ENCODE data around the gene C22orf23.

Gene C22orf23

DNA sequence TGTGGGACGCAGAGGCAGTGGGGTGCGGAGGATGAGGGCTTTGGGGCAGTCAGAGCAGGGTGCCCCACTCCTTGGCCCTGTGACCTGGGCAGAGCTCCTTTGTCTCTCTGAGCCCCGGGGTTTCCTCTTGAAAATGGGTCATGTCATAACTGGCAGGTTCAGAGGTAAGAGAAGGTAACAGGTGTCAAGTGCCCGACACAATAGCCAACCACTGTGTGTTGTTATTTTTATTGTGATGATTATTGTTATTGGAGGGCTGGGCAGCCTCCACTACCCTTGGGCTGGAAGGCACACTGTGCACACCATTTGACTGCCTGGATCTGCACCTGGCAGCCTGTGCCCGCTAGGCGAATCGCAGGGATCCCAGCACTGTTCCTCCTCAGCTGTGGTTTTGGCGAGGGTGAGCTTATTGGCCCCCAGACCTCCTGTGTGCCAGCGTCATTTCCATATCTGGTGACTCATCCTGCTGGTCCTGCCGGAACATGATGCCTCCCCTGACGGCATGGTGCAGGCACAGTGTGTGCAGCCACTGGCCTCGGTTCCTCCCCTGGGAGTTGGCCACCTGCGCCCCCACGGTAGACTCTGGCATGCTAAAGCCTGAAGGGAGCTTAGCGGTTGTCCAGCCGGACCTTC is 46.4 kb upstream of the C22orf23 start (continued):
- TF ChIP-seq MZF1 (tag by site-specific recombination; IDR thresholded peaks at IDR 0.05; ENCODE audit: borderline replicate concordance) (no peak), ZNF23 (tag by site-specific recombination; IDR thresholded peaks at IDR 0.05; ENCODE audit: borderline replicate concordance) (no peak), ZNF776 (tag by site-specific recombination; IDR thresholded peaks at IDR 0.05; ENCODE audit: borderline replicate concordance) (no peak), OVOL3 (tag by site-specific recombination; IDR thresholded peaks at IDR 0.05) (no peak), KLF16 (tag by site-specific recombination; IDR thresholded peaks at IDR 0.05) (no peak), ZNF658 (tag by site-specific recombination; IDR thresholded peaks at IDR 0.05) (no peak), ZNF510 (tag by site-specific recombination; IDR thresholded peaks at IDR 0.05; ENCODE audit: insufficient replicate concordance) (no peak), ZNF423 (tag by site-specific recombination; IDR thresholded peaks at IDR 0.05) (no peak), ZNF248 (tag by site-specific recombination; IDR thresholded peaks at IDR 0.05) (no peak), ZFP37 (tag by site-specific recombination; IDR thresholded peaks at IDR 0.05) (no peak), ZBTB21 (tag by site-specific recombination; IDR thresholded peaks at IDR 0.05) (peak; percentile 78), SALL2 (tag by site-specific recombination; IDR thresholded peaks at IDR 0.05; ENCODE audit: borderline replicate concordance) (no peak)
- TF ChIP-seq, protein P1, sequence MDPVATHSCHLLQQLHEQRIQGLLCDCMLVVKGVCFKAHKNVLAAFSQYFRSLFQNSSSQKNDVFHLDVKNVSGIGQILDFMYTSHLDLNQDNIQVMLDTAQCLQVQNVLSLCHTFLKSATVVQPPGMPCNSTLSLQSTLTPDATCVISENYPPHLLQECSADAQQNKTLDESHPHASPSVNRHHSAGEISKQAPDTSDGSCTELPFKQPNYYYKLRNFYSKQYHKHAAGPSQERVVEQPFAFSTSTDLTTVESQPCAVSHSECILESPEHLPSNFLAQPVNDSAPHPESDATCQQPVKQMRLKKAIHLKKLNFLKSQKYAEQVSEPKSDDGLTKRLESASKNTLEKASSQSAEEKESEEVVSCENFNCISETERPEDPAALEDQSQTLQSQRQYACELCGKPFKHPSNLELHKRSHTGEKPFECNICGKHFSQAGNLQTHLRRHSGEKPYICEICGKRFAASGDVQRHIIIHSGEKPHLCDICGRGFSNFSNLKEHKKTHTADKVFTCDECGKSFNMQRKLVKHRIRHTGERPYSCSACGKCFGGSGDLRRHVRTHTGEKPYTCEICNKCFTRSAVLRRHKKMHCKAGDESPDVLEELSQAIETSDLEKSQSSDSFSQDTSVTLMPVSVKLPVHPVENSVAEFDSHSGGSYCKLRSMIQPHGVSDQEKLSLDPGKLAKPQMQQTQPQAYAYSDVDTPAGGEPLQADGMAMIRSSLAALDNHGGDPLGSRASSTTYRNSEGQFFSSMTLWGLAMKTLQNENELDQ (tag by site-specific recombination; IDR thresholded peaks at IDR 0.05; ENCODE audit: low read depth) = no peak
- TF ChIP-seq, protein P2, sequence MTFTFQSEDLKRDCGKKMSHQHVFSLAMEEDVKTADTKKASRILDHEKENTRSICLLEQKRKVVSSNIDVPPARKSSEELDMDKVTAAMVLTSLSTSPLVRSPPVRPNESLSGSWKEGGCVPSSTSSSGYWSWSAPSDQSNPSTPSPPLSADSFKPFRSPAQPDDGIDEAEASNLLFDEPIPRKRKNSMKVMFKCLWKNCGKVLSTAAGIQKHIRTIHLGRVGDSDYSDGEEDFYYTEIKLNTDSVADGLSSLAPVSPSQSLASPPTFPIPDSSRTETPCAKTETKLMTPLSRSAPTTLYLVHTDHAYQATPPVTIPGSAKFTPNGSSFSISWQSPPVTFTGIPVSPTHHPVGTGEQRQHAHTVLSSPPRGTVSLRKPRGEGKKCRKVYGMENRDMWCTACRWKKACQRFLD (tag by site-specific recombination; IDR thresholded peaks at IDR 0.05) = no peak
- TF ChIP-seq, protein P3, sequence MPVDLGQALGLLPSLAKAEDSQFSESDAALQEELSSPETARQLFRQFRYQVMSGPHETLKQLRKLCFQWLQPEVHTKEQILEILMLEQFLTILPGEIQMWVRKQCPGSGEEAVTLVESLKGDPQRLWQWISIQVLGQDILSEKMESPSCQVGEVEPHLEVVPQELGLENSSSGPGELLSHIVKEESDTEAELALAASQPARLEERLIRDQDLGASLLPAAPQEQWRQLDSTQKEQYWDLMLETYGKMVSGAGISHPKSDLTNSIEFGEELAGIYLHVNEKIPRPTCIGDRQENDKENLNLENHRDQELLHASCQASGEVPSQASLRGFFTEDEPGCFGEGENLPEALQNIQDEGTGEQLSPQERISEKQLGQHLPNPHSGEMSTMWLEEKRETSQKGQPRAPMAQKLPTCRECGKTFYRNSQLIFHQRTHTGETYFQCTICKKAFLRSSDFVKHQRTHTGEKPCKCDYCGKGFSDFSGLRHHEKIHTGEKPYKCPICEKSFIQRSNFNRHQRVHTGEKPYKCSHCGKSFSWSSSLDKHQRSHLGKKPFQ (tag by site-specific recombination; IDR thresholded peaks at IDR 0.05) = no peak
- TF ChIP-seq, protein P4, sequence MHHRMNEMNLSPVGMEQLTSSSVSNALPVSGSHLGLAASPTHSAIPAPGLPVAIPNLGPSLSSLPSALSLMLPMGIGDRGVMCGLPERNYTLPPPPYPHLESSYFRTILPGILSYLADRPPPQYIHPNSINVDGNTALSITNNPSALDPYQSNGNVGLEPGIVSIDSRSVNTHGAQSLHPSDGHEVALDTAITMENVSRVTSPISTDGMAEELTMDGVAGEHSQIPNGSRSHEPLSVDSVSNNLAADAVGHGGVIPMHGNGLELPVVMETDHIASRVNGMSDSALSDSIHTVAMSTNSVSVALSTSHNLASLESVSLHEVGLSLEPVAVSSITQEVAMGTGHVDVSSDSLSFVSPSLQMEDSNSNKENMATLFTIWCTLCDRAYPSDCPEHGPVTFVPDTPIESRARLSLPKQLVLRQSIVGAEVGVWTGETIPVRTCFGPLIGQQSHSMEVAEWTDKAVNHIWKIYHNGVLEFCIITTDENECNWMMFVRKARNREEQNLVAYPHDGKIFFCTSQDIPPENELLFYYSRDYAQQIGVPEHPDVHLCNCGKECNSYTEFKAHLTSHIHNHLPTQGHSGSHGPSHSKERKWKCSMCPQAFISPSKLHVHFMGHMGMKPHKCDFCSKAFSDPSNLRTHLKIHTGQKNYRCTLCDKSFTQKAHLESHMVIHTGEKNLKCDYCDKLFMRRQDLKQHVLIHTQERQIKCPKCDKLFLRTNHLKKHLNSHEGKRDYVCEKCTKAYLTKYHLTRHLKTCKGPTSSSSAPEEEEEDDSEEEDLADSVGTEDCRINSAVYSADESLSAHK (tag by site-specific recombination; IDR thresholded peaks at IDR 0.05) = no peak
- TF ChIP-seq, protein P5, sequence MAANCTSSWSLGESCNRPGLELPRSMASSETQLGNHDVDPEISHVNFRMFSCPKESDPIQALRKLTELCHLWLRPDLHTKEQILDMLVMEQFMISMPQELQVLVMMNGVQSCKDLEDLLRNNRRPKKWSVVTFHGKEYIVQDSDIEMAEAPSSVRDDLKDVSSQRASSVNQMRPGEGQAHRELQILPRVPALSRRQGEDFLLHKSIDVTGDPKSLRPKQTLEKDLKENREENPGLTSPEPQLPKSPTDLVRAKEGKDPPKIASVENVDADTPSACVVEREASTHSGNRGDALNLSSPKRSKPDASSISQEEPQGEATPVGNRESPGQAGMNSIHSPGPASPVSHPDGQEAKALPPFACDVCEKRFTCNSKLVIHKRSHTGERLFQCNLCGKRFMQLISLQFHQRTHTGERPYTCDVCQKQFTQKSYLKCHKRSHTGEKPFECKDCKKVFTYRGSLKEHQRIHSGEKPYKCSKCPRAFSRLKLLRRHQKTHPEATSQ (tag by site-specific recombination; IDR thresholded peaks at IDR 0.05) = no peak
- TF ChIP-seq, protein P6, sequence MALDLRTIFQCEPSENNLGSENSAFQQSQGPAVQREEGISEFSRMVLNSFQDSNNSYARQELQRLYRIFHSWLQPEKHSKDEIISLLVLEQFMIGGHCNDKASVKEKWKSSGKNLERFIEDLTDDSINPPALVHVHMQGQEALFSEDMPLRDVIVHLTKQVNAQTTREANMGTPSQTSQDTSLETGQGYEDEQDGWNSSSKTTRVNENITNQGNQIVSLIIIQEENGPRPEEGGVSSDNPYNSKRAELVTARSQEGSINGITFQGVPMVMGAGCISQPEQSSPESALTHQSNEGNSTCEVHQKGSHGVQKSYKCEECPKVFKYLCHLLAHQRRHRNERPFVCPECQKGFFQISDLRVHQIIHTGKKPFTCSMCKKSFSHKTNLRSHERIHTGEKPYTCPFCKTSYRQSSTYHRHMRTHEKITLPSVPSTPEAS (tag by site-specific recombination; IDR thresholded peaks at IDR 0.05) = peak; percentile 69
- TF ChIP-seq, protein P7, sequence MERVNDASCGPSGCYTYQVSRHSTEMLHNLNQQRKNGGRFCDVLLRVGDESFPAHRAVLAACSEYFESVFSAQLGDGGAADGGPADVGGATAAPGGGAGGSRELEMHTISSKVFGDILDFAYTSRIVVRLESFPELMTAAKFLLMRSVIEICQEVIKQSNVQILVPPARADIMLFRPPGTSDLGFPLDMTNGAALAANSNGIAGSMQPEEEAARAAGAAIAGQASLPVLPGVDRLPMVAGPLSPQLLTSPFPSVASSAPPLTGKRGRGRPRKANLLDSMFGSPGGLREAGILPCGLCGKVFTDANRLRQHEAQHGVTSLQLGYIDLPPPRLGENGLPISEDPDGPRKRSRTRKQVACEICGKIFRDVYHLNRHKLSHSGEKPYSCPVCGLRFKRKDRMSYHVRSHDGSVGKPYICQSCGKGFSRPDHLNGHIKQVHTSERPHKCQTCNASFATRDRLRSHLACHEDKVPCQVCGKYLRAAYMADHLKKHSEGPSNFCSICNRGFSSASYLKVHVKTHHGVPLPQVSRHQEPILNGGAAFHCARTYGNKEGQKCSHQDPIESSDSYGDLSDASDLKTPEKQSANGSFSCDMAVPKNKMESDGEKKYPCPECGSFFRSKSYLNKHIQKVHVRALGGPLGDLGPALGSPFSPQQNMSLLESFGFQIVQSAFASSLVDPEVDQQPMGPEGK (tag by site-specific recombination; IDR thresholded peaks at IDR 0.05) = peak; percentile 96
- TF ChIP-seq, protein P8, sequence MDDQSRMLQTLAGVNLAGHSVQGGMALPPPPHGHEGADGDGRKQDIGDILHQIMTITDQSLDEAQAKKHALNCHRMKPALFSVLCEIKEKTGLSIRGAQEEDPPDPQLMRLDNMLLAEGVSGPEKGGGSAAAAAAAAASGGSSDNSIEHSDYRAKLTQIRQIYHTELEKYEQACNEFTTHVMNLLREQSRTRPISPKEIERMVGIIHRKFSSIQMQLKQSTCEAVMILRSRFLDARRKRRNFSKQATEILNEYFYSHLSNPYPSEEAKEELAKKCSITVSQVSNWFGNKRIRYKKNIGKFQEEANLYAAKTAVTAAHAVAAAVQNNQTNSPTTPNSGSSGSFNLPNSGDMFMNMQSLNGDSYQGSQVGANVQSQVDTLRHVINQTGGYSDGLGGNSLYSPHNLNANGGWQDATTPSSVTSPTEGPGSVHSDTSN (CRISPR knock-in tag; IDR thresholded peaks at IDR 0.05) = 0 out of 2 replicates have a peak, but pooled peaks have one; percentile 34
- TF ChIP-seq, protein P9, sequence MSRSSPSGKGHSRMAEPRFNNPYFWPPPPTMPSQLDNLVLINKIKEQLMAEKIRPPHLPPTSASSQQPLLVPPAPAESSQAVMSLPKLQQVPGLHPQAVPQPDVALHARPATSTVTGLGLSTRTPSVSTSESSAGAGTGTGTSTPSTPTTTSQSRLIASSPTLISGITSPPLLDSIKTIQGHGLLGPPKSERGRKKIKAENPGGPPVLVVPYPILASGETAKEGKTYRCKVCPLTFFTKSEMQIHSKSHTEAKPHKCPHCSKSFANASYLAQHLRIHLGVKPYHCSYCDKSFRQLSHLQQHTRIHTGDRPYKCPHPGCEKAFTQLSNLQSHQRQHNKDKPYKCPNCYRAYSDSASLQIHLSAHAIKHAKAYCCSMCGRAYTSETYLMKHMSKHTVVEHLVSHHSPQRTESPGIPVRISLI (tag by site-specific recombination; IDR thresholded peaks at IDR 0.05) = no peak
- TF ChIP-seq, protein P10, sequence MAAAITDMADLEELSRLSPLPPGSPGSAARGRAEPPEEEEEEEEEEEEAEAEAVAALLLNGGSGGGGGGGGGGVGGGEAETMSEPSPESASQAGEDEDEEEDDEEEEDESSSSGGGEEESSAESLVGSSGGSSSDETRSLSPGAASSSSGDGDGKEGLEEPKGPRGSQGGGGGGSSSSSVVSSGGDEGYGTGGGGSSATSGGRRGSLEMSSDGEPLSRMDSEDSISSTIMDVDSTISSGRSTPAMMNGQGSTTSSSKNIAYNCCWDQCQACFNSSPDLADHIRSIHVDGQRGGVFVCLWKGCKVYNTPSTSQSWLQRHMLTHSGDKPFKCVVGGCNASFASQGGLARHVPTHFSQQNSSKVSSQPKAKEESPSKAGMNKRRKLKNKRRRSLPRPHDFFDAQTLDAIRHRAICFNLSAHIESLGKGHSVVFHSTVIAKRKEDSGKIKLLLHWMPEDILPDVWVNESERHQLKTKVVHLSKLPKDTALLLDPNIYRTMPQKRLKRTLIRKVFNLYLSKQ (tag by site-specific recombination; IDR thresholded peaks at IDR 0.05; ENCODE audit: borderline replicate concordance) = no peak
